Measurements from ENCODE around the gene ABCD4.
"Not testable (repeated sequence)": the region's sequence is repeated elsewhere in the genome, so short reads cannot be mapped to it uniquely, and the experiment has no call there.

Gene ABCD4

GRCh38 chr14:74347795-74348100, 45.0 kb upstream of the ABCD4 start:
- DNase-seq (ENCODE audit: insufficient read length, low spot score) (no peak), FAIRE-seq (no peak)
- TF ChIP-seq CTCF (IDR thresholded peaks at IDR 0.05; ENCODE audit: insufficient read depth, missing control alignments): no peak

- FAIRE-seq (no peak), DNase-seq (ENCODE audit: insufficient read length, low spot score) (no peak)
- no peak for TF ChIP-seq CTCF (IDR thresholded peaks at IDR 0.05; ENCODE audit: insufficient read depth, missing control alignments)
These were observed 44.5 kb upstream of the ABCD4 start for GRCh38 chr14:74347097-74347794.

- FAIRE-seq: no peak
- no peak for TF ChIP-seq CTCF (IDR thresholded peaks at IDR 0.05; ENCODE audit: insufficient read depth, missing control alignments)
- no peak for DNase-seq (ENCODE audit: insufficient read length, low spot score)
These were observed 43.6 kb upstream of the ABCD4 start for GRCh38 chr14:74346341-74346740.

GRCh38 chr14:74333909-74334308, 31.2 kb upstream of the ABCD4 start:
- TF ChIP-seq CTCF (IDR thresholded peaks at IDR 0.05; ENCODE audit: insufficient read depth, missing control alignments): no peak
- FAIRE-seq: no peak
- DNase-seq (ENCODE audit: insufficient read length, low spot score): no peak

GRCh38 chr14:74329950-74330552, 27.3 kb upstream of the ABCD4 start:
- DNase-seq (ENCODE audit: insufficient read length, low spot score); FAIRE-seq: not testable (repeated sequence)

- TF ChIP-seq CTCF (IDR thresholded peaks at IDR 0.05; ENCODE audit: insufficient read depth, missing control alignments): no peak
- FAIRE-seq: no peak
These were observed 23.8 kb upstream of the ABCD4 start for GRCh38 chr14:74326369-74327152.

GRCh38 chr14:74325446-74325845, 22.7 kb upstream of the ABCD4 start:
- no peak for TF ChIP-seq CTCF (IDR thresholded peaks at IDR 0.05; ENCODE audit: insufficient read depth, missing control alignments)

More at GRCh38 chr14:74326369-74327152, 23.8 kb upstream of the ABCD4 start:
- DNase-seq (ENCODE audit: insufficient read length, low spot score): no peak

More at GRCh38 chr14:74325446-74325845, 22.7 kb upstream of the ABCD4 start:
- FAIRE-seq: no peak
- no peak for DNase-seq (ENCODE audit: insufficient read length, low spot score)

Measured in D721Med (cell line).